Heart left ventricle (tissue), 16 donors: ENCODE measurements around the gene ABLIM1. TPM values are rescaled to one million over a fixed set of nuclear protein-coding genes. Genes with fewer than 3 reads are reported as not detected.

Source experiments
- ATAC-seq, 4 donors: fragments of 200-7000 bp; cut with Tn5 transposase; one replicate each; pipeline ENCODE4 v1.9.1; 2020 to 2022; ENCODE audit warnings: moderate library complexity in 4 of 4, mild to moderate bottlenecking in 3 of 4, moderate number of reproducible peaks in 1 of 4
- DNase-seq, 5 donors: peaks; one replicate each; pipeline ENCODE4 v3.0.0-alpha.2; 2020
- H3K27ac ChIP-seq, 12 donors: fragments of 200-600 bp; sonication (generic) in 4 of 12; one replicate each; pipeline versions ENCODE4 v1.5.0 to v1.8.0; 2016 to 2022; ENCODE audit warnings: mild to moderate bottlenecking in 2 of 12
- H3K27me3 ChIP-seq, 9 donors: fragments of 200-600 bp; sonication (generic) in 2 of 9; one replicate each; pipeline versions ENCODE4 v1.5.1 to v1.8.0; 2016 to 2022; ENCODE audit warnings: mild to moderate bottlenecking in 3 of 9
- H3K36me3 ChIP-seq, 9 donors: fragments of 200-600 bp; sonication (generic) in 2 of 9; one replicate each; pipeline versions ENCODE4 v1.5.0 to v1.8.0; 2018 to 2022; ENCODE audit warnings: mild to moderate bottlenecking in 2 of 9
- H3K4me1 ChIP-seq, 12 donors: fragments of 200-600 bp; sonication (generic) in 4 of 12; one replicate each; pipeline versions ENCODE4 v1.5.0 to v1.8.0; 2016 to 2022; ENCODE audit warnings: mild to moderate bottlenecking in 3 of 12
- H3K4me3 ChIP-seq, 12 donors: fragments of 200-600 bp; sonication (generic) in 4 of 12; one replicate each; pipeline versions ENCODE4 v1.5.0 to v1.8.0; 2017 to 2022; ENCODE audit warnings: mild to moderate bottlenecking in 9 of 12, moderate library complexity in 4 of 12
- H3K9me3 ChIP-seq, 12 donors: fragments of 200-600 bp; sonication (generic) in 4 of 12; one replicate each; pipeline versions ENCODE4 v1.5.0 to v1.8.0; 2016 to 2022; ENCODE audit warnings: mild to moderate bottlenecking in 1 of 12
- POLR2A ChIP-seq, 2 donors: fragments of 450-650 bp; IDR thresholded peaks; one replicate each; pipeline ENCODE4 v1.6.1; 2017; ENCODE audit warnings: antibody characterized with exemption in 2 of 2, mild to moderate bottlenecking in 2 of 2, moderate library complexity in 2 of 2
- WGBS, 4 donors: extraction: QIAGEN DNeasy Blood & Tissue Kit in 2 of 4; methylation state at CpG; one replicate each; pipeline versions ENCODE4 v1.1.5 to v1.1.7; 2013 to 2018; 5-methylcytosine and 5-hydroxymethylcytosine counted together
- intact Hi-C, 10 donors: fragments of 100-400 bp; cut with DNase I; formaldehyde crosslinking; loops; one replicate each; pipeline versions ENCODE4 v1.11.1 to v1.14.2; 2022
- polyA plus RNA-seq, 2 donors: library from polyadenylated mRNA; stranded (reverse); fragments of 200-250 nt; gene quantifications; one replicate each; pipeline ENCODE4 v1.2.3, GENCODE V29; 2013
- total RNA-seq, 9 donors: library from RNA; depleted of rRNA in 2 of 9; stranded (reverse); fragments of >200 nt in 2 of 9; fragmentation: NEBNext Ultra II Directional in 3 of 9; extraction: Animal tissue kit (Norgen Biotek cat#: 25700) in 3 of 9; gene quantifications; one replicate each; pipeline versions ENCODE4 v1.1.0 to v1.2.4, GENCODE V29; 2016 to 2023
- TF ChIP-seq, protein P1 (sequence below), 12 donors: fragments of 200-600 bp; sonication (generic) in 4 of 12; IDR thresholded peaks; one replicate each; pipeline versions ENCODE4 v1.5.0 to v1.8.0; 2018 to 2022; ENCODE audit warnings: antibody characterized with exemption in 12 of 12, mild to moderate bottlenecking in 5 of 12
- donor health status: ischemic (EF 13 %, LVEDD 7.1; RV severe dilation, severe dysfunction).
- donor health status: healthy with polysubstance abuse.
- donor health status: DM: no; HTN: yes; CAD: no.
- donor health status: DM: no; HTN: no; CAD: no.
- donor health status: ischemic (EF 25% LVEDD 6.9; RV normal size, moderate dysfunction).
- donor health status: ischemic (EF 25% LVEDD 5.7; RV mildly dilated, moderate dysfunction).
- donor health status: healthy.
- donor health status: DM: yes; HTN: yes; CAD: no.
- donor health status: ischemic (EF 35%, LVEDD 5.7; RV mildly dilated, moderate dysfunction).
- donor health status: nonischemic (EF 11% LVEDD 7.7; RV severe dilation, severe dysfunction).
- donor health status: DM: yes; HTN: yes; CAD: no.
- donor health status: PGD.
- donor health status: ischemic (EF 29% LVEDD 5.4; RV normal size, mild dysfunction).
- donor health status: nonischemic (EF 23%, LVEDD 6.1; RV moderate dilation, normal function).

Gene ABLIM1
- total and polyA plus RNA-seq, 11 donors = 242 to 713 (median 561) TPM

DNA sequence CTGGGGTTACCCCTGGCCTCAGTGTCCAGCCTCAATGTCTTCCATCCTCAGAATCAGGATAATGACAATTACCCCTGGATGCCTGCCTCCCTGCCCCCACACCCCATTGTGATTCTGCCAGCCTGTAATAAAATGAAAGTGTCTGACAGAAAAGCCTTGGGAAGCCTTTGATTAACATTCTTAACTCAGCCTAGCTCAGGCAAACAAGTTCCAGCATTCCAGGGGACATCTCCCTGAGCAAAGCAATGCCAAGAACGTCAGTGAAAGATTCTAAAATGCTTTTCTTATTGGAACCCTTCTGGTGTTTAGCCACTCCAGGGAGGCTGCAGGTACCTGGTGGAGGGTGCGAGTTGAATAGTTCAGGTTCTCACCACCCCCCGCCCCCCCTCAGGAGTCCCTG, 272.5 kb downstream of the ABLIM1 start:
- Histone ChIP-seq H3K4me1 (peaks cover 0 to 13% (median 3%) of the 10 kb centered on the region in 12 donors), H3K9me3 (no peaks in the 10 kb centered on the region), H3K36me3 (no peaks in the 10 kb centered on the region), H3K27ac (no peak overlapping the region), H3K4me3 (no peak overlapping the region), H3K27me3 (no peaks in the 10 kb centered on the region)
- ATAC-seq (no peak), DNase-seq (no peak)
- intact Hi-C loops = no loop called here
- 81 to 96% (median 89%) methylated on average over 3 of the region's 3 CpGs for WGBS, 4 donors
- TF ChIP-seq, protein P1, sequence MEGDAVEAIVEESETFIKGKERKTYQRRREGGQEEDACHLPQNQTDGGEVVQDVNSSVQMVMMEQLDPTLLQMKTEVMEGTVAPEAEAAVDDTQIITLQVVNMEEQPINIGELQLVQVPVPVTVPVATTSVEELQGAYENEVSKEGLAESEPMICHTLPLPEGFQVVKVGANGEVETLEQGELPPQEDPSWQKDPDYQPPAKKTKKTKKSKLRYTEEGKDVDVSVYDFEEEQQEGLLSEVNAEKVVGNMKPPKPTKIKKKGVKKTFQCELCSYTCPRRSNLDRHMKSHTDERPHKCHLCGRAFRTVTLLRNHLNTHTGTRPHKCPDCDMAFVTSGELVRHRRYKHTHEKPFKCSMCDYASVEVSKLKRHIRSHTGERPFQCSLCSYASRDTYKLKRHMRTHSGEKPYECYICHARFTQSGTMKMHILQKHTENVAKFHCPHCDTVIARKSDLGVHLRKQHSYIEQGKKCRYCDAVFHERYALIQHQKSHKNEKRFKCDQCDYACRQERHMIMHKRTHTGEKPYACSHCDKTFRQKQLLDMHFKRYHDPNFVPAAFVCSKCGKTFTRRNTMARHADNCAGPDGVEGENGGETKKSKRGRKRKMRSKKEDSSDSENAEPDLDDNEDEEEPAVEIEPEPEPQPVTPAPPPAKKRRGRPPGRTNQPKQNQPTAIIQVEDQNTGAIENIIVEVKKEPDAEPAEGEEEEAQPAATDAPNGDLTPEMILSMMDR (IDR thresholded peaks at IDR 0.05) = no peak
- no peak for TF ChIP-seq POLR2A (IDR thresholded peaks at IDR 0.05)

DNA sequence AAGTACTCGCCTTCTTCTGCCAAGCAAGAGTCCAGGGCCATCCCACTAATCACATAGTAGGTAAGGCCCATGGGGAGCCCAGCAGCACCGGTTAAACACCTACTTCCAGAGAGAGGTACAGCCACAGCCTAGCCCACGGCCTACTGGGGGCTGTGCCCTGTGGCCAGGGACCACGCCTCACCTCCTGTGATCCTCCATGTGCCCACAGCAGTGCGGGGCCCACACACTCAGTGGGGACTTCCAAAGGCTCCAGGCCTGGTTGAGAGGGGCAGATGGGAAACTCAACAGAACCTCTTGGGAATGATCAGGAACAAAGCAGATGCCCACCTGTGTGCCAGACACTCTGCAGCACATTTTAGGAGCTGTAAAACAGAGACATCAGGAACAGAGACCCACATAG, 273.5 kb downstream of the ABLIM1 start:
- H3K9me3 ChIP-seq = no peaks in the 10 kb centered on the region
- peaks cover 0 to 12% (median 2%) of the 10 kb centered on the region in 12 donors for H3K4me1 ChIP-seq
- 90 to 95% (median 92%) methylated on average over 5 of the region's 5 CpGs for WGBS, 4 donors
- TF ChIP-seq POLR2A (IDR thresholded peaks at IDR 0.05) = no peak
- TF ChIP-seq, protein P1 (IDR thresholded peaks at IDR 0.05) = no peak
- intact Hi-C loops = no loop called here
- H3K27me3 ChIP-seq = no peaks in the 10 kb centered on the region
- H3K27ac ChIP-seq = no peak overlapping the region
- DNase-seq = no peak
- no peak overlapping the region for H3K4me3 ChIP-seq
- no peak for ATAC-seq
- H3K36me3 ChIP-seq = no peaks in the 10 kb centered on the region

DNA sequence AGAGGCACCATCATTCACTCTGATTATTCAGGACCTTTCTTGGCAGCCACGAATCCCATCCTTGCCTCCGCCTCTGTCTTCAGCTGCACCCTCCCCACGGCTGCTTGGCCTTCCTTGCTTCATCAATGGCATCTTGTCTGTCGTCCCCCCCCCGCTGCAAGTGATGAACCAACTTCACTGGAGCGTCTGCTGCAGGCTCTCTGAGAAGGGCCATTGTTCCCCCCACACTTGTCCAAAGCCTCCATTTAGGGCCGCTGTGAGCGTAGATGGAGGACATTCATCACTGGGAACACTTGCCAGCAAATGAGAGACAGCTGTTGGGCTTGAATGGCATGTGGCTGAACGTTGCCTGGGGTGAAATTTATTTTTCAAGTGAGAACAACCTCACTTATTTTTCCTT, 273.9 kb downstream of the ABLIM1 start:
- intact Hi-C loops = no loop called here
- ATAC-seq = no peak
- H3K36me3 ChIP-seq = no peaks in the 10 kb centered on the region
- no peaks in the 10 kb centered on the region for H3K27me3 ChIP-seq
- TF ChIP-seq POLR2A (IDR thresholded peaks at IDR 0.05) = no peak
- TF ChIP-seq, protein P1 (IDR thresholded peaks at IDR 0.05) = no peak
- no peak overlapping the region for H3K4me3 ChIP-seq
- WGBS, 4 donors = 78 to 88% (median 85%) methylated on average over 9 of the region's 9 CpGs
- H3K27ac ChIP-seq = no peak overlapping the region
- DNase-seq = no peak
- no peaks in the 10 kb centered on the region for H3K9me3 ChIP-seq
- peaks cover 0 to 10% (median 0%) of the 10 kb centered on the region in 12 donors for H3K4me1 ChIP-seq

Other genes starting within 250 kb of the ABLIM1 start
- 10 to 100 TPM; 18.1 to 34.9 (median 28.7) TPM for gene FHIP2A, start 163.5 kb upstream of the ABLIM1 start, total RNA-seq
- 1 to 10 TPM; 4.8 to 9.0 TPM for gene FHIP2A, start 163.5 kb upstream of the ABLIM1 start, polyA plus RNA-seq